H1 (cell line): Measurements from ENCODE around the gene ITGA11. TPM values are rescaled to one million over a fixed set of nuclear protein-coding genes. Genes with fewer than 3 reads are reported as not detected.

Source experiments
- CTCF ChIA-PET: fragments of 300-600 bp; sonication (Branson Sonifier 250); formaldehyde crosslinking; loops from one replicate; lab custom pipeline; 2021; ENCODE audit not compliant: partially characterized antibody; lab: Charles Lee
- POLR2A ChIA-PET: fragments of 300-600 bp; sonication (Branson Sonifier 250); formaldehyde crosslinking; loops from one replicate; lab custom pipeline; 2021; ENCODE audit warnings: inconsistent platforms; ENCODE audit not compliant: partially characterized antibody; lab: Charles Lee
- DNase-seq, 2 experiments: peaks; one replicate each; pipeline versions ENCODE4 v3.0.0 to v3.0.0-alpha.2; 2010 to 2022; ENCODE audit warnings: low spot score in 2 of 2, low read depth in 1 of 2, mixed read lengths in 1 of 2
- FAIRE-seq: peaks from 2 replicates; lab custom pipeline; 2011; peaks lifted over from hg19 to GRCh38; lab: Jason Lieb, UNC
- H2AFZ ChIP-seq: 2 replicates; pipeline ENCODE4 v1.8.1; 2012; ENCODE audit warnings: low read length, inconsistent platforms
- H2AK5ac ChIP-seq: 2 replicates; pipeline ENCODE4 v1.6.1; 2013; ENCODE audit warnings: low read depth, low read length
- H2BK120ac ChIP-seq: replicated peaks from 2 replicates; pipeline ENCODE3; 2013; ENCODE audit warnings: low read depth, low read length, inconsistent platforms
- H2BK12ac ChIP-seq: 2 replicates; pipeline ENCODE4 v1.6.1; 2013; ENCODE audit warnings: low read depth, low read length
- H2BK15ac ChIP-seq: 2 replicates; pipeline ENCODE4 v1.6.1; 2013; ENCODE audit warnings: low read length
- H2BK20ac ChIP-seq: 2 replicates; pipeline ENCODE4 v1.6.1; 2013; ENCODE audit warnings: low read length
- H2BK5ac ChIP-seq: 2 replicates; pipeline ENCODE4 v1.6.1; 2013; ENCODE audit warnings: low read depth, low read length
- H3K14ac ChIP-seq: 2 replicates; pipeline ENCODE4 v1.6.1; 2013; ENCODE audit warnings: inconsistent platforms; ENCODE audit not compliant: insufficient read length
- H3K18ac ChIP-seq: 2 replicates; pipeline ENCODE4 v1.6.1; 2013; ENCODE audit warnings: low read length; ENCODE audit errors: extremely low read depth
- H3K23ac ChIP-seq: 2 replicates; pipeline ENCODE4 v1.6.1; 2013; ENCODE audit warnings: inconsistent platforms; ENCODE audit not compliant: insufficient read length
- H3K23me2 ChIP-seq: 2 replicates; pipeline ENCODE4 v1.6.1; 2013; ENCODE audit warnings: low read depth, low read length
- H3K27ac ChIP-seq: 2 replicates; pipeline ENCODE4 v1.6.1; 2011; ENCODE audit warnings: low read depth, low read length, inconsistent platforms
- H3K27me3 ChIP-seq, 4 experiments: replicated peaks in 1 of 4; 1 replicate in 1 of 4; 2 replicates in 3 of 4; pipeline versions ENCODE4 v1.6.1 to v1.8.1; 2011 to 2013; ENCODE audit warnings: low read length in 3 of 4, mild to moderate bottlenecking in 3 of 4, inconsistent platforms in 2 of 4, mixed read lengths in 2 of 4, moderate library complexity in 1 of 4; ENCODE audit not compliant: control insufficient read depth in 3 of 4, insufficient read depth in 3 of 4; ENCODE audit errors: extremely low read depth in 1 of 4
- H3K36me3 ChIP-seq, 4 experiments: 2 replicates each; pipeline versions ENCODE4 v1.6.1 to v1.8.1; 2011 to 2013; ENCODE audit warnings: mild to moderate bottlenecking in 4 of 4, low read length in 3 of 4, moderate library complexity in 2 of 4, control low read depth in 1 of 4, inconsistent platforms in 1 of 4; ENCODE audit not compliant: insufficient read depth in 4 of 4, control insufficient read depth in 2 of 4
- H3K4ac ChIP-seq: replicated peaks from 2 replicates; pipeline ENCODE3; 2013; ENCODE audit warnings: low read length, low read depth, mixed read lengths, inconsistent platforms; ENCODE audit not compliant: insufficient read length
- H3K4me1 ChIP-seq, 4 experiments: replicated peaks in 1 of 4; 1 replicate in 1 of 4; 2 replicates in 3 of 4; pipeline versions ENCODE4 v1.6.1 to v1.8.1; 2011 to 2013; ENCODE audit warnings: low read length in 3 of 4, inconsistent platforms in 2 of 4, mixed read lengths in 1 of 4; ENCODE audit not compliant: insufficient read depth in 4 of 4, control insufficient read depth in 3 of 4
- H3K4me2 ChIP-seq, 2 experiments: 2 replicates each; pipeline versions ENCODE4 v1.6.1 to v1.8.1; 2011 to 2013; ENCODE audit warnings: low read depth in 2 of 2, low read length in 2 of 2, control low read depth in 1 of 2, inconsistent platforms in 1 of 2, mild to moderate bottlenecking in 1 of 2; ENCODE audit not compliant: insufficient read depth in 1 of 2
- H3K4me3 ChIP-seq, 4 experiments: fragments of 200-600, 300-600 bp in 1 of 4; sonication (generic), shearing (Covaris generic), sonication (Bioruptor Twin) in 1 of 4; 2 replicates each; pipeline versions ENCODE4 v1.5.1 to v1.8.1; 2011 to 2016; ENCODE audit warnings: low read length in 4 of 4, low read depth in 3 of 4, control low read depth in 2 of 4, inconsistent platforms in 2 of 4, mild to moderate bottlenecking in 2 of 4, mixed read lengths in 1 of 4, moderate library complexity in 1 of 4; ENCODE audit not compliant: insufficient read depth in 2 of 4; ENCODE audit errors: extremely low read depth in 1 of 4
- H3K56ac ChIP-seq: replicated peaks from 2 replicates; pipeline ENCODE3; 2013; ENCODE audit warnings: low read depth, mild to moderate bottlenecking, mixed read lengths, low read length, inconsistent platforms; ENCODE audit not compliant: insufficient read length
- H3K79me1 ChIP-seq: 2 replicates; pipeline ENCODE4 v1.6.1; 2013; ENCODE audit warnings: low read depth, low read length, control low read depth
- H3K79me2 ChIP-seq, 2 experiments: 2 replicates each; pipeline versions ENCODE4 v1.6.1 to v1.8.1; 2012 to 2013; ENCODE audit warnings: low read length in 2 of 2, mild to moderate bottlenecking in 2 of 2, inconsistent platforms in 1 of 2; ENCODE audit not compliant: insufficient read depth in 2 of 2, control insufficient read depth in 1 of 2
- H3K9ac ChIP-seq, 4 experiments: replicated peaks in 1 of 4; 1 replicate in 1 of 4; 2 replicates in 3 of 4; pipeline versions ENCODE4 v1.6.1 to v1.8.1; 2011 to 2013; ENCODE audit warnings: low read depth in 3 of 4, low read length in 3 of 4, control low read depth in 2 of 4, mild to moderate bottlenecking in 2 of 4, moderate library complexity in 2 of 4, inconsistent platforms in 1 of 4; ENCODE audit errors: extremely low read depth in 1 of 4
- H3K9me3 ChIP-seq, 2 experiments: 2 replicates each; pipeline versions ENCODE4 v1.6.1 to v1.8.1; 2012 to 2013; ENCODE audit warnings: mild to moderate bottlenecking in 2 of 2, moderate library complexity in 2 of 2, control low read depth in 1 of 2, inconsistent platforms in 1 of 2, low read depth in 1 of 2, low read length in 1 of 2, mixed read lengths in 1 of 2; ENCODE audit not compliant: insufficient read depth in 2 of 2
- H4K20me1 ChIP-seq, 2 experiments: replicated peaks in 1 of 2; 2 replicates each; pipeline versions ENCODE3 to v1.8.1; 2011 to 2013; ENCODE audit warnings: inconsistent platforms in 2 of 2, low read length in 2 of 2, mild to moderate bottlenecking in 1 of 2; ENCODE audit not compliant: insufficient read depth in 2 of 2, control insufficient read depth in 1 of 2
- H4K5ac ChIP-seq: 2 replicates; pipeline ENCODE4 v1.6.1; 2013; ENCODE audit warnings: low read length, low read depth, mixed read lengths, inconsistent platforms; ENCODE audit not compliant: insufficient read length
- H4K8ac ChIP-seq: 2 replicates; pipeline ENCODE4 v1.8.0; 2013; ENCODE audit warnings: mild to moderate bottlenecking, moderate library complexity, low read length, inconsistent platforms; ENCODE audit not compliant: insufficient read depth; ENCODE audit errors: extremely low read depth
- H4K91ac ChIP-seq: replicated peaks from 2 replicates; pipeline ENCODE3; 2013; ENCODE audit warnings: low read length, mixed read lengths, inconsistent platforms; ENCODE audit not compliant: insufficient read length
- BRCA1 ChIP-seq: IDR thresholded peaks from 2 replicates; pipeline ENCODE4 v1.6.1; 2012; ENCODE audit warnings: low read depth, low read length, improper control_type of control experiment
- CREB1 ChIP-seq: IDR thresholded peaks from 2 replicates; pipeline ENCODE4 v1.6.1; 2012; ENCODE audit warnings: inconsistent platforms
- GABPA ChIP-seq: IDR thresholded peaks from 2 replicates; pipeline ENCODE4 v1.6.1; 2011; ENCODE audit warnings: mild to moderate bottlenecking, low read length, moderate library complexity, borderline replicate concordance; ENCODE audit not compliant: insufficient read depth
- JUN ChIP-seq: IDR thresholded peaks from 2 replicates; pipeline ENCODE4 v1.6.1; 2011; ENCODE audit warnings: low read depth, mild to moderate bottlenecking, improper control_type of control experiment, low read length
- KDM5A ChIP-seq: fragments of 200-600 bp; IDR thresholded peaks from 2 replicates; pipeline ENCODE4 v1.7.1; 2012; ENCODE audit warnings: mild to moderate bottlenecking, low read length, inconsistent platforms, mixed read lengths
- POU5F1 ChIP-seq: IDR thresholded peaks from 2 replicates; pipeline ENCODE4 v1.6.1; 2011; ENCODE audit warnings: low read depth, mild to moderate bottlenecking, low read length, moderate library complexity
- RNF2 ChIP-seq: fragments of 200-900, 300-1000 bp; sonication (generic); IDR thresholded peaks from 2 replicates; pipeline ENCODE4 v1.7.1; 2016; ENCODE audit warnings: borderline replicate concordance, low read depth, mild to moderate bottlenecking, antibody characterized with exemption, low read length; ENCODE audit not compliant: poor library complexity, severe bottlenecking; ENCODE audit errors: missing control alignments
- SIN3A ChIP-seq, 2 experiments: IDR thresholded peaks in 1 of 2; conservative IDR thresholded peaks in 1 of 2; 2 replicates each; pipeline ENCODE4 v1.6.1; 2011 to 2012; ENCODE audit warnings: low read length in 2 of 2, improper control_type of control experiment in 1 of 2, low read depth in 1 of 2, mild to moderate bottlenecking in 1 of 2
- TAF1 ChIP-seq: IDR thresholded peaks from 2 replicates; pipeline ENCODE4 v1.6.1; 2011; ENCODE audit warnings: mild to moderate bottlenecking, low read depth, low read length
- WGBS, 2 experiments: shearing (Covaris generic) in 1 of 2; methylation state at CpG; one replicate each; pipeline versions ENCODE4 v1.1.6 to v1.1.7; 2013 to 2015; ENCODE audit warnings: low lambda C conversion rate in 2 of 2, mixed read lengths in 2 of 2, inconsistent platforms in 1 of 2, low coverage in 1 of 2, missing lambda C conversion rate in 1 of 2; ENCODE audit not compliant: insufficient replicate concordance in 2 of 2, insufficient coverage in 1 of 2, insufficient read length in 1 of 2; ENCODE audit errors: extremely low coverage in 1 of 2, missing lambda C conversion rate in 1 of 2; 5-methylcytosine and 5-hydroxymethylcytosine counted together
- polyA plus RNA-seq, 7 experiments: library from polyadenylated mRNA; depleted of rRNA in 3 of 7; stranded (reverse) in 5 of 7; unstranded in 2 of 7; fragments of >200 nt in 5 of 7; fragments of 200-250 nt in 2 of 7; gene quantifications; 1 replicate in 5 of 7; 2 replicates in 1 of 7; 4 replicates in 1 of 7; pipeline versions ENCODE4 v1.2.1 to v1.2.3, GENCODE V29; 2011 to 2013; ENCODE audit warnings: missing spikeins in 2 of 7, mixed read lengths in 2 of 7
- total RNA-seq: library from RNA; stranded (reverse); fragmentation: NEBNext Ultra II Directional; extraction: Animal tissue kit (Norgen Biotek cat#: 25700); gene quantifications from 2 replicates; pipeline ENCODE4 v1.2.1, GENCODE V29; 2021
- TF ChIP-seq, protein P1 (sequence below), 3 experiments: IDR thresholded peaks; 1 replicate in 2 of 3; 2 replicates in 1 of 3; pipeline versions ENCODE4 v1.5.1 to v1.6.1; 2011; ENCODE audit warnings: low read length in 3 of 3, mild to moderate bottlenecking in 3 of 3, inconsistent platforms in 2 of 3, low read depth in 1 of 3, moderate library complexity in 1 of 3; ENCODE audit not compliant: insufficient read depth in 1 of 3; ENCODE audit errors: control extremely low read depth in 1 of 3

The ITGA11 gene
- total and polyA plus RNA-seq, 2 of the 8 experiments (the other 6 are each of a cell fraction or from before 2014, with no cell fraction given), result 0.05 to 0.06 TPM

DNA sequence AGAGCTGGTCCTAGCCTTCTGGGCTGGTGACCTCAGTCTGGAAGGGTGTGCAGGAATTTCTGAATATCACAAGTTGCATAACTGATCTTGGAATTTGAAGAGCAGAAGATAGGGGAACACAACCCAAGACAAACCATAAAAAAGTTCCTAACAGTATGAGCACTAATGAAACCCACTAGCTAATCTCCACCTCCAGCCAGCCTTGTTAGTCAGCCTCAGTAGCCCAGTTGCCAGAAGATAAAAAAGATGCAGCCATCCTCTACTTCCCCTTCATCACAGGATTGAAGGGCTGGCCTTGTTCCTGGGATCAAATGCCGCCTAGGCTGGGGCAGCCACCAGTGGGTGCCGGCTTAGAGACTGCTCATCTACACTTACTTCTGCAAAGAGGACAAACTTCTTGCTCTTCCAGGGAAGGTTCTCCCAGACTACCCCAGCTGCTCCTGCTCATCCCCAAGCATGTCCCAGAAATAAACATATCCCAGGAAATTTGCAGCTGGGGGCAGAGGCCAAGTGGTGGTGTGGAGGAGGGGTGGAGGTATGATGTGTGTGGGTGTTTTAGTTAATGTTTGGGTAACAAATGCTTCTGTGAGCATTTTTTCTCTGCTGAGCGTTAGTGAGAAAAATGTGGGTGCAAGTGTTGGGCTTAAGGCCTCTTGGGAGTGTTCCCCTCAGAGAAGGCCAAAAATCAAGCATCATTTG, 9.2 kb upstream of the ITGA11 start:
- Histone ChIP-seq H3K79me2 (no peaks in the 10 kb centered on the region), H2AFZ (no peak overlapping the region), H3K9me3 (no peaks in the 10 kb centered on the region), H2BK120ac (no peak overlapping the region), H2AK5ac (no peak overlapping the region), H3K4ac (no peak overlapping the region), H2BK12ac (no peak overlapping the region), H2BK5ac (no peak overlapping the region), H3K23me2 (no peaks in the 10 kb centered on the region), H3K4me2 (no peak overlapping the region), H3K4me1 (no peaks in the 10 kb centered on the region), H4K20me1 (no peaks in the 10 kb centered on the region), H3K4me3 (no peak overlapping the region), H3K27me3 (peaks cover 0 to 1% (median 0%) of the 10 kb centered on the region in 4 experiments; a peak in 1 of 7 replicates), H2BK20ac (no peak overlapping the region), H4K91ac (no peak overlapping the region), H4K8ac (no peak overlapping the region), H3K23ac (no peak overlapping the region), H3K27ac (no peak overlapping the region), H3K9ac (no peak overlapping the region), H3K36me3 (no peaks in the 10 kb centered on the region), H3K56ac (no peak overlapping the region), H4K5ac (no peak overlapping the region), H3K79me1 (no peaks in the 10 kb centered on the region), H3K18ac (no peak overlapping the region), H2BK15ac (no peak overlapping the region), H3K14ac (no peak overlapping the region)
- WGBS, 2 experiments, result 62% methylated on average over 3 of the region's 3 CpGs; no CpG with 5 or more reads in 1 of the 2 experiments
- DNase-seq (peak in 1 of 2 experiments; percentile 24), FAIRE-seq (no peak)
- ChIA-PET POLR2A (no interaction called here), CTCF (interaction anchor here (2.0 kb wide), 1 partner anchor 10 kb away, joined by 6 read pairs; the partner anchor contains the start of gene ITGA11)
- no peak for TF ChIP-seq POU5F1
- TF ChIP-seq CREB1, result no peak
- no peak for TF ChIP-seq GABPA
- TF ChIP-seq TAF1, result no peak
- TF ChIP-seq SIN3A (conservative IDR thresholded peaks at IDR 0.05 in 1 of 2, IDR thresholded peaks at IDR 0.05 in 1 of 2; ENCODE audit: low read depth in 1 of 2, low read length in 2 of 2), result no peak
- no peak for TF ChIP-seq BRCA1
- TF ChIP-seq, protein P1, sequence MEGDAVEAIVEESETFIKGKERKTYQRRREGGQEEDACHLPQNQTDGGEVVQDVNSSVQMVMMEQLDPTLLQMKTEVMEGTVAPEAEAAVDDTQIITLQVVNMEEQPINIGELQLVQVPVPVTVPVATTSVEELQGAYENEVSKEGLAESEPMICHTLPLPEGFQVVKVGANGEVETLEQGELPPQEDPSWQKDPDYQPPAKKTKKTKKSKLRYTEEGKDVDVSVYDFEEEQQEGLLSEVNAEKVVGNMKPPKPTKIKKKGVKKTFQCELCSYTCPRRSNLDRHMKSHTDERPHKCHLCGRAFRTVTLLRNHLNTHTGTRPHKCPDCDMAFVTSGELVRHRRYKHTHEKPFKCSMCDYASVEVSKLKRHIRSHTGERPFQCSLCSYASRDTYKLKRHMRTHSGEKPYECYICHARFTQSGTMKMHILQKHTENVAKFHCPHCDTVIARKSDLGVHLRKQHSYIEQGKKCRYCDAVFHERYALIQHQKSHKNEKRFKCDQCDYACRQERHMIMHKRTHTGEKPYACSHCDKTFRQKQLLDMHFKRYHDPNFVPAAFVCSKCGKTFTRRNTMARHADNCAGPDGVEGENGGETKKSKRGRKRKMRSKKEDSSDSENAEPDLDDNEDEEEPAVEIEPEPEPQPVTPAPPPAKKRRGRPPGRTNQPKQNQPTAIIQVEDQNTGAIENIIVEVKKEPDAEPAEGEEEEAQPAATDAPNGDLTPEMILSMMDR (IDR thresholded peaks at IDR 0.05; ENCODE audit: control extremely low read depth in 1 of 3, insufficient read depth in 1 of 3, low read depth in 1 of 3, low read length in 3 of 3), result no peak
- TF ChIP-seq JUN, result no peak
- TF ChIP-seq RNF2, result no peak
- TF ChIP-seq KDM5A, result no peak
